Measurements from ENCODE around the gene ABHD11. TPM values are rescaled to one million over a fixed set of nuclear protein-coding genes. Genes with fewer than 3 reads are reported as not detected.
A peak's percentile ranks its signal among the peaks of the same experiment; 100 is the strongest.
"Not testable (repeated sequence)": the region's sequence is repeated elsewhere in the genome, so short reads cannot be mapped to it uniquely, and the experiment has no call there.

Gene ABHD11
- 17.3 and 18.2 TPM in 2 replicates for total RNA-seq

GRCh38 chr7:73738612-73739386 lies at the start of gene ABHD11:
Gene ABHD11, minus strand, starts transcription at chr7:73738802. Its CDS starts 32 bp downstream, at chr7:73738770.
- peak within 1 kb of the TSS; percentile 93 for H3K4me3 Mint-ChIP-seq (ENCODE audit: low read depth)
- peaks cover 3% of the 10 kb centered on the region for H3K27me3 Mint-ChIP-seq (ENCODE audit: low read depth)
- intact Hi-C loops (cut with micrococcal nuclease), result loop anchor here (1.0 to 2.0 kb wide), 6 partner anchors 20 to 344 kb away; partner anchors contain the start of genes BAZ1B, LIMK1, METTL27 and TBL2
- H3K4me1 Mint-ChIP-seq (ENCODE audit: low read depth), result peaks cover 10% of the 10 kb centered on the region
- peak within 1 kb of the TSS; percentile 92 for H3K27ac Mint-ChIP-seq
- peak; percentile 97 for DNase-seq (ENCODE audit: low spot score)
- H3K9me3 Mint-ChIP-seq, result no peaks in the 10 kb centered on the region
- peaks cover 6% of the 10 kb centered on the region for H3K36me3 Mint-ChIP-seq (ENCODE audit: low read depth)

- H3K4me3 Mint-ChIP-seq (ENCODE audit: low read depth); H3K4me1 Mint-ChIP-seq (ENCODE audit: low read depth); intact Hi-C loops (cut with micrococcal nuclease); DNase-seq (ENCODE audit: low spot score); H3K27ac Mint-ChIP-seq; H3K9me3 Mint-ChIP-seq; H3K27me3 Mint-ChIP-seq (ENCODE audit: low read depth); H3K36me3 Mint-ChIP-seq (ENCODE audit: low read depth): not testable (repeated sequence)
Observed at GRCh38 chr7:73787786-73788048, 49.1 kb upstream of the ABHD11 start.

DNA sequence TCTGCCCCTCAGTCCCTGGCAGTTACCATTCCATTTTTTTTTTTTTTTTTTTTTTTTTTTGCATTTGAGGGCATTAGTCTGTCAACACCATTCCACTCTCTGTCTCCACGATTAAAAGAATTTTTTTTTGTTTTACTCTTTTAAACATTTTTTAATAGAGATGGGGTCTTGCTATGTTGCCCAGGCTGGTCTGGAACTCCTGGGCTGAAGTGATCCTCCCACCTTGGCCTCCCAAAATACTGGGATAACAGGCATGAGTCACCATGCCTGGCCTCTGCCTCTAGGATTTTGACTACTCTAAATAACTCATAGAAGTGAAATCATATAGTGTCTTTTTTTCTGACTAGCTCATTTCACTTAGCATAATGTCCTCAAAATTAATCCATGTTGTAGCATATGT lies 48.0 kb upstream of the ABHD11 start:
- H3K4me3 Mint-ChIP-seq (ENCODE audit: low read depth), result no peak overlapping the region
- H3K36me3 Mint-ChIP-seq (ENCODE audit: low read depth), result no peaks in the 10 kb centered on the region
- intact Hi-C loops (cut with micrococcal nuclease), result no loop called here
- H3K27me3 Mint-ChIP-seq (ENCODE audit: low read depth), result peaks cover 2% of the 10 kb centered on the region
- H3K4me1 Mint-ChIP-seq (ENCODE audit: low read depth), result no peaks in the 10 kb centered on the region
- H3K9me3 Mint-ChIP-seq, result no peaks in the 10 kb centered on the region
- H3K27ac Mint-ChIP-seq, result no peak overlapping the region
- no peak for DNase-seq (ENCODE audit: low spot score)

GRCh38 chr7:73779517-73779916 lies 40.9 kb upstream of the ABHD11 start:
- Mint-ChIP-seq H3K27ac (no peak overlapping the region), H3K27me3 (ENCODE audit: low read depth) (peaks cover 2% of the 10 kb centered on the region), H3K9me3 (no peaks in the 10 kb centered on the region), H3K4me1 (ENCODE audit: low read depth) (peaks cover 5% of the 10 kb centered on the region), H3K36me3 (ENCODE audit: low read depth) (no peaks in the 10 kb centered on the region), H3K4me3 (ENCODE audit: low read depth) (no peak overlapping the region)
- DNase-seq (ENCODE audit: low spot score), result no peak
- intact Hi-C loops (cut with micrococcal nuclease), result no loop called here

GRCh38 chr7:73778801-73779389 lies 40.3 kb upstream of the ABHD11 start:
- H3K4me1 Mint-ChIP-seq (ENCODE audit: low read depth), result peaks cover 5% of the 10 kb centered on the region
- H3K27me3 Mint-ChIP-seq (ENCODE audit: low read depth), result no peaks in the 10 kb centered on the region
- intact Hi-C loops (cut with micrococcal nuclease), result no loop called here
- DNase-seq (ENCODE audit: low spot score), result no peak
- no peak overlapping the region for H3K27ac Mint-ChIP-seq
- H3K4me3 Mint-ChIP-seq (ENCODE audit: low read depth), result no peak overlapping the region
- no peaks in the 10 kb centered on the region for H3K9me3 Mint-ChIP-seq
- no peaks in the 10 kb centered on the region for H3K36me3 Mint-ChIP-seq (ENCODE audit: low read depth)

DNA sequence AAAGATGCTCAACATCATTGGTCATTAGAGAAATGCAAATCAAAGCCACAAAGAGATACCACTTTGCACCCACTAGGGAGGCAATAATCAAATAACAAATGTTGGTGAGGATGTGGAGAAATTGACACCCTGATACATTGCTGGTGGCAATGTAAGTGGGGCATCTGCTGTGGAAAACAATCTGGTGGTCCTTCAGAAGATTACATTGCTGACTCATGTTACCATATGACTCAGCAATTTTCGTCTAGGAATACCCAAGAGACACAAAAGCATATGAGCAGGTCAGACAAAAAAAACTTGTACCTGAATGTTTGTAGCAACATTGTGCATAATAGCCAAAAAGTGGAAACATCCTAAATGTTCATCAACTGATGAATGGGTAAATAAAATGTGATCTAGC lies 36.3 kb upstream of the ABHD11 start:
- intact Hi-C loops (cut with micrococcal nuclease), result no loop called here
- Mint-ChIP-seq H3K4me3 (ENCODE audit: low read depth) (no peak overlapping the region), H3K9me3 (no peaks in the 10 kb centered on the region), H3K36me3 (ENCODE audit: low read depth) (no peaks in the 10 kb centered on the region), H3K27me3 (ENCODE audit: low read depth) (peaks cover 15% of the 10 kb centered on the region), H3K4me1 (ENCODE audit: low read depth) (peaks cover 5% of the 10 kb centered on the region), H3K27ac (no peak overlapping the region)
- DNase-seq (ENCODE audit: low spot score), result no peak

GRCh38 chr7:73773700-73774517 lies 35.3 kb upstream of the ABHD11 start:
- no peak overlapping the region for H3K27ac Mint-ChIP-seq
- intact Hi-C loops (cut with micrococcal nuclease), result no loop called here

GRCh38 chr7:73770860-73771670 lies 32.5 kb upstream of the ABHD11 start:
- H3K4me3 Mint-ChIP-seq (ENCODE audit: low read depth), result no peak overlapping the region
- DNase-seq (ENCODE audit: low spot score), result no peak
- H3K4me1 Mint-ChIP-seq (ENCODE audit: low read depth), result peaks cover 5% of the 10 kb centered on the region
- intact Hi-C loops (cut with micrococcal nuclease), result no loop called here
- no peak overlapping the region for H3K27ac Mint-ChIP-seq
- no peaks in the 10 kb centered on the region for H3K36me3 Mint-ChIP-seq (ENCODE audit: low read depth)
- no peaks in the 10 kb centered on the region for H3K9me3 Mint-ChIP-seq
- H3K27me3 Mint-ChIP-seq (ENCODE audit: low read depth), result peaks cover 27% of the 10 kb centered on the region

More at GRCh38 chr7:73773700-73774517, 35.3 kb upstream of the ABHD11 start:
- no peak overlapping the region for H3K4me3 Mint-ChIP-seq (ENCODE audit: low read depth)
- no peak for DNase-seq (ENCODE audit: low spot score)
- H3K27me3 Mint-ChIP-seq (ENCODE audit: low read depth), result peaks cover 15% of the 10 kb centered on the region
- H3K36me3 Mint-ChIP-seq (ENCODE audit: low read depth), result no peaks in the 10 kb centered on the region
- peaks cover 5% of the 10 kb centered on the region for H3K4me1 Mint-ChIP-seq (ENCODE audit: low read depth)
- no peaks in the 10 kb centered on the region for H3K9me3 Mint-ChIP-seq

DNA sequence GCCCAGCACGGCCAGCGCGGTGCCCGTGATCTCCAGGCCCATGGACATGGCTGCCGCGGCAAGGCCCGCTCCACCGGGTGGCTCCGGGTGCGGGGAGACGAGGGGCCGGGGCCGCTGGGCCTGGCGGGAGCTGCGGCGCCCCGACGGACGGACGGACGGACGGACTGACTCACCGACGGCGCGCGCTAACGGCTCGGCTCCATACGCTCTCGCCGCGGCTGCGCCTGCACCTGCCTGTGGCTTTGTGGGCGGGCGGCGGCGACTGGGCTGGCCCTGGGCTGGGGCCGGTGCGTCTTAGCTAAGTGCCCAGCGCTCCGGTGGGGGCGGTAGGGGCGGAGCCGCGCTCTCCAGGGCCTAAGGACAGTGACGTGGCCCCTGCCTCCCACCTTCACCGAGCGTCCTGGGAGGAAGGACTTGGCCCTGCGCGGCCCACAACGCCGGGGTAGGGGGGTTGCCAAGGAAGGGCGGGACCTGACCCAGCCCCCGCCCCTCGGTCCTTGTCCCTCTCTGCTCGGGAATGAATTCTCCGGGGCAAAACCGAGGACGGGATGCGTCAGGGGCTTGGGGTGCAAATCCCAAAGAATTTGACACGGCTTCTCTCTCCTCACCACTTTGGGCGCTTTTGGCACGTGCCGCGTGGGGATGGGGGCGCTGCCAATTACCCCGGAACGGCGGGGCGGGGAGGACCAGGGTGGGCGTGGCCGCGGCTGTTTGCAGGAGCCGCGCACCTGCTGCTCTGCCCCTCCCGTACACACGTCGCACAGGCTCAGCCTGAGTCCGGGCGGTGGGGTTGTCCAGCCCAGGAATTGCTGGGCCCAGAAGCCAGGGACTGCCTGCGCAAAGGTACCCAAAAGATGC lies 31.6 kb upstream of the ABHD11 start, which contains the start of gene CLDN3:
Gene CLDN3 (minus strand): TSS at position 269 of the 858 bp plus-strand sequence. CDS start 221 bp downstream, at position 48.
- peaks cover 5% of the 10 kb centered on the region for H3K4me1 Mint-ChIP-seq (ENCODE audit: low read depth)
- peak within 1 kb of the TSS; percentile 13 for H3K4me3 Mint-ChIP-seq (ENCODE audit: low read depth)
- no peak for DNase-seq (ENCODE audit: low spot score)
- H3K36me3 Mint-ChIP-seq (ENCODE audit: low read depth), result no peaks in the 10 kb centered on the region
- peaks cover 27% of the 10 kb centered on the region for H3K27me3 Mint-ChIP-seq (ENCODE audit: low read depth)
- no peaks in the 10 kb centered on the region for H3K9me3 Mint-ChIP-seq
- intact Hi-C loops (cut with micrococcal nuclease), result no loop called here
- no peak within 1 kb of the TSS for H3K27ac Mint-ChIP-seq

DNA sequence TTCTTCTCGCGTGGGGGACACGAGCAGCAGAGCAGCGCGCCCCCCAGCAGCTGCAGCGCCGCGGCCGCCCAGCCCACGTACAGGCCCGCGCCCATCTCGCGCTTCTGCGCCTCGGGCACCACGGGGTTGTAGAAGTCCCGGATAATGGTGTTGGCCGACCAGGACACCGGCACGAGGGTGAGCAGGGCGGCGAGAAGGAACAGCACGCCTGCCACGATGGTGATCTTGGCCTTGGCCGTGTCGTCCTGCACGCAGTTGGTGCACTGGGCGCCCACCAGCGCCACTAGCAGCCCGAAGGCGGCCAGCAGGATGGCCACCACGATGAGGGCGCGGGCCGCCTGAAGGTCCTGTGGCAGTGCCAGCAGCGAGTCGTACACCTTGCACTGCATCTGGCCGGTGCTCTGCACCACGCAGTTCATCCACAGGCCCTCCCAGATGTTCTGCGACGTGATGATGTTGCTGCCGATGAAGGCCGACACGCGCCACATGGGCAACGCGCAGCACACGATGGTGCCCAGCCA lies 30.9 kb upstream of the ABHD11 start:
- Mint-ChIP-seq H3K27me3 (ENCODE audit: low read depth) (peaks cover 27% of the 10 kb centered on the region), H3K4me1 (ENCODE audit: low read depth) (no peaks in the 10 kb centered on the region), H3K27ac (no peak overlapping the region), H3K36me3 (ENCODE audit: low read depth) (no peaks in the 10 kb centered on the region), H3K9me3 (no peaks in the 10 kb centered on the region), H3K4me3 (ENCODE audit: low read depth) (no peak overlapping the region)
- intact Hi-C loops (cut with micrococcal nuclease), result no loop called here
- DNase-seq (ENCODE audit: low spot score), result no peak

DNA sequence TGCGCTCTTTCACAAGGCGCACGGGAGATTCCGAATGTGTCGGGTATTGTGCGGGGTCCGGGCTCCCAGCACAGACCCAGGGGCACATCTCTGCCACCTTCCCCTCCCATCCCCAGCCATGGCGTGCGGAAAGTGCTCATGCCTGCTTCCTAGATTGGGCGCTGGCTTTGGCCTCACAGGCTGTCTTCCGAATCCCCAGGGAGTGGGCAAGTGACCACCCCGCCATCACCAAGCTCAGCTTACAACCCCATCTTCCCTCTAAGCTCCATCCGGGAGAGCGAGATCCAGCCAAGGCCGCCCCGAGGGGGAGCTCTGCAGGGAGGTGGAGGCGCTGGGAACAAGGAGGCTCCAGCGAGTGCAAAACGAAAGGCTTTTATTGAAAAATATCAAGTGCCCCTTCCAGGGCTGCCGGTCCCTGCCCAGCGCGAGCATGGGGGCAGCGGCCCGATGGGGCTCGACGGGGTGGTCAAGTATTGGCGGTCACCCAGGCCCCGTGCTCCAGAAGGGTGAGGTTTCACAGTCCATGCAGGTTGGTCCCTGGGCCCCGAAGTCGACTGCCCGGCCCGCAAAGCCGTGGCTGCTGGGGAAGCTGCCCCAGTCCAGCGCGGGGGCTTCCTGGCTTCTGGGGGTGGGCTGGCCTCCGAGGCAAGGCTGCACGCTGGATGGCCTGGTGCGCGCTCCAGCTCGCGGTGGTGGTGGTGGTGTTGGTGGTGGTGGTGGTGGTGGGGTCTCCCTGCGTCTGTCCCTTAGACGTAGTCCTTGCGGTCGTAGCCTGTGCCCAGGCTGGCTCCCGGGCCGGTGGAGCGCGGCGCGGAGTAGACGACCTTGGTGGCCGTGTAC lies 30.3 kb upstream of the ABHD11 start:
- H3K9me3 Mint-ChIP-seq, result no peaks in the 10 kb centered on the region
- H3K27ac Mint-ChIP-seq, result no peak overlapping the region
- intact Hi-C loops (cut with micrococcal nuclease), result no loop called here
- no peaks in the 10 kb centered on the region for H3K36me3 Mint-ChIP-seq (ENCODE audit: low read depth)
- H3K4me3 Mint-ChIP-seq (ENCODE audit: low read depth), result no peak overlapping the region
- no peaks in the 10 kb centered on the region for H3K4me1 Mint-ChIP-seq (ENCODE audit: low read depth)
- peaks cover 27% of the 10 kb centered on the region for H3K27me3 Mint-ChIP-seq (ENCODE audit: low read depth)
- no peak for DNase-seq (ENCODE audit: low spot score)

All from activated T-helper 2 cell treated with anti-CD3 and anti-CD28 coated beads, Interferon-gamma antibody, Interleukin-2, Interleukin-4, amounts not matched to agents 10 μg/mL and 5 μg/mL and 100 μg/mL, durations not matched to agents 14 hours and 24 hours and 36 hours (primary cell).